ENCODE measurements around the gene CNPPD1.

Gene CNPPD1

DNA sequence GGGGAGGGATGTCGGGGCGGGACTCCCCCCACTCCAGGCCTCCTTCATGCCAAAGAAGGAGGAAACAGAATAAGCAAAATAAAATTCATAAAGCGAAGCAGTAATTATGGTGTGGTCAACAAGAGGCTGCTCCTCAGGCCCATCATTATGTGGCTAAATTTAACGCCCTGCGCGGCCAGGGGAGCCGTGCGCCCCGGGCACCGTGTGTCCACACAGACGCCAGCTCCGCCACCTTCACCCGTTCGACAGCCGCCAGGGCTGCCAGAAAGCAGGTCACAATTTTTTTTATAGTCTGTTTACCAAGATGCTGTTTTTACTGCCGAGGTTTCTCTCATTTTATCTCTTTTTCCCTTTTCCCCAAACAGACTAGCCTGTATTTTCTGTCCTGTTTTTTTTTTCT, 47.1 kb downstream of the CNPPD1 start:
- no peak for DNase-seq (ENCODE audit: low spot score)
- no peak overlapping the region for H3K27ac ChIP-seq
- ChIA-PET POLR2A (ENCODE audit: low non-redundant PET) (no interaction called here), CTCF (interaction anchor here (1.4 kb wide), 1 partner anchor 10 kb away, joined by 9 read pairs; no protein-coding TSS in a partner anchor)
- no peak for TF ChIP-seq CTCF (conservative IDR thresholded peaks at IDR 0.05; ENCODE audit: low read depth)

GRCh38 chr2:219128396-219128795, 48.3 kb downstream of the CNPPD1 start:
- POLR2A ChIA-PET (ENCODE audit: low non-redundant PET) = no interaction called here
- no peak for DNase-seq (ENCODE audit: low spot score)
- H3K27ac ChIP-seq = no peak overlapping the region
- no peak for TF ChIP-seq CTCF (conservative IDR thresholded peaks at IDR 0.05; ENCODE audit: low read depth)
- CTCF ChIA-PET = interaction anchor here (0.6 kb wide), 1 partner anchor 413 kb away, joined by 3 read pairs; no protein-coding TSS in a partner anchor

- POLR2A ChIA-PET (ENCODE audit: low non-redundant PET) = no interaction called here
- no peak overlapping the region for H3K27ac ChIP-seq
- no peak for DNase-seq (ENCODE audit: low spot score)
- no peak for TF ChIP-seq CTCF (conservative IDR thresholded peaks at IDR 0.05; ENCODE audit: low read depth)
- CTCF ChIA-PET = interaction anchor here (0.6 to 0.8 kb wide), 3 partner anchors 10 to 98 kb away, joined by 3 read pairs; no protein-coding TSS in a partner anchor
These were observed 49.6 kb downstream of the CNPPD1 start for GRCh38 chr2:219127037-219127635.

DNA sequence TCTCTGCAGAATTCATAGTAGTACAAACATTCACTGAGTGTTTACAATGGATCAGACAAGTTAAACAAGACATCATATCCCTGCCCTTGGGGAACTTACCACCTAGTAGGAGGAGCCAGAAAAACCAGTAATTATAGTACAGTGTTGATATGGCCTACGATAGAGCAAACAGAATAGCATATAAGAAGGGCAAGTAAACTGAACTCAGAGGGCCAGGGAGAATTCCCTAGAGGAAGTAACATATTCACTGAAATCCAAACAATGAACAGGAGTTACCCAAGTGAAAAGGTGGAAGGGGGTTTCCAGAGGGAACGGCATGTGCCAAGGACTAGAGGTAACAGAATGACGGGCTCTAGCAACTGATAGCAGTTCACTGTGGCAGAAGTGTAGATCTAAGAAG, 50.2 kb downstream of the CNPPD1 start:
- POLR2A ChIA-PET (ENCODE audit: low non-redundant PET) = no interaction called here
- CTCF ChIA-PET = interaction anchor here (0.6 kb wide), 1 partner anchor 10 kb away, joined by 3 read pairs; no protein-coding TSS in a partner anchor
- no peak overlapping the region for H3K27ac ChIP-seq
- no peak for DNase-seq (ENCODE audit: low spot score)
- TF ChIP-seq CTCF (conservative IDR thresholded peaks at IDR 0.05; ENCODE audit: low read depth) = no peak

DNA sequence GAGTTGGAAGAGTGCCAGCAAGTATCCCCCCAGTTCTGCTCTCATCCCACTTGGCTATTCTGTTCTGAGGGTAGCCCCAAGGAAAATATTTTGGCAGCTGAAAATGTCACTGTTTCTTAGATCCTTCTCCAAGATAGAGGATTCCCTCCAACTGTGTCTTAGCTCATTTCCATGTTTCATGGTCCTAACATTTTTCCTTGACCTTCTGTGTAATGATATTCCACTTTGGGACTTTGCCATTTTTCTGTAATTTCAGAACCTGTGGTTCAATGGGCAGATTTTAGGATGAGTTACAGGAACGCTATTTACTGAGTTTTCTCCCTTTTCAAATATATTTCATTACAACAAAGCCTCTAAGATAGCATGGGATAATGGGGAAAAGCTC, 50.8 kb downstream of the CNPPD1 start:
- no peak overlapping the region for H3K27ac ChIP-seq
- TF ChIP-seq CTCF (conservative IDR thresholded peaks at IDR 0.05; ENCODE audit: low read depth) = no peak
- no peak for DNase-seq (ENCODE audit: low spot score)
- POLR2A ChIA-PET (ENCODE audit: low non-redundant PET) = no interaction called here
- CTCF ChIA-PET = interaction anchor here (0.6 to 1.0 kb wide), 3 partner anchors 130 to 249 kb away, joined by 3 to 4 read pairs (median 3); no protein-coding TSS in a partner anchor

DNA sequence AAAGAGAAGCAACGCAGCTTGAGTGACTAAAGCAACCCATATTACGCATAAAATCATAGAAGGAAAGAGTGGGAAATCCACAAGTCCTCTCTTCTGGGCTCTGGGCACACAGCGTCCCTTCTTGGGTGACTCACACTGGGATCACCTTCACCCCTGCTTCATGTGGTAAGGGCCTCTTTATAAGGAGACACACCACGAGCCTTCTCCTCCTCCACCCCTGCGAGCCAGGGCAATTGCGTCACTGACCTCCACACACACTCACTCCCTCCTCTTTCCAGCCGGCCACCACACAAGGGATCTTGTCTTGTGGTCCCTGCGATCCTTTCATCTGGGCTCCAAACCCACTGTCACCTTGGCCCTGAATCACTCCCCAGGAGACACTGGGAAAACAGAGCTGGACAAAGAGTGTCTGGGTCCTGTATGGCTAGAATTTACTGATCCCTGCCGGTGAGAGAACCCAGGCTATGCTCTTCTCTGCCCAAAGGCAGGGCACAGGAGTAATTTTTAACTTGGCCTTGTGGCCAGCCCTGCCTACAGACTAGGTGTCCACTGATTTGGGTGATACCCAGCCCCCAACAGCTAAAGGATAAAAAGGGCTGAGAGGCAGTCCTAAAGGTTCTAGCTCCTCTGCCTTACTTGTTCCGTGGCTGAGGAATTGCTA, 51.4 kb downstream of the CNPPD1 start:
- no peak overlapping the region for H3K27ac ChIP-seq
- POLR2A ChIA-PET (ENCODE audit: low non-redundant PET) = no interaction called here
- no peak for TF ChIP-seq CTCF (conservative IDR thresholded peaks at IDR 0.05; ENCODE audit: low read depth)
- CTCF ChIA-PET = interaction anchor here (0.6 to 1.0 kb wide), 3 partner anchors 129 to 248 kb away, joined by 3 to 4 read pairs (median 3); no protein-coding TSS in a partner anchor
- DNase-seq (ENCODE audit: low spot score) = peak; percentile 34

Measured in RWPE1 (cell line).